Measurements from ENCODE around the gene DHCR24.

Gene DHCR24

GRCh38 chr1:54887665-54888071 is 673 bp upstream of the DHCR24 start:
- TF ChIP-seq, protein P1, sequence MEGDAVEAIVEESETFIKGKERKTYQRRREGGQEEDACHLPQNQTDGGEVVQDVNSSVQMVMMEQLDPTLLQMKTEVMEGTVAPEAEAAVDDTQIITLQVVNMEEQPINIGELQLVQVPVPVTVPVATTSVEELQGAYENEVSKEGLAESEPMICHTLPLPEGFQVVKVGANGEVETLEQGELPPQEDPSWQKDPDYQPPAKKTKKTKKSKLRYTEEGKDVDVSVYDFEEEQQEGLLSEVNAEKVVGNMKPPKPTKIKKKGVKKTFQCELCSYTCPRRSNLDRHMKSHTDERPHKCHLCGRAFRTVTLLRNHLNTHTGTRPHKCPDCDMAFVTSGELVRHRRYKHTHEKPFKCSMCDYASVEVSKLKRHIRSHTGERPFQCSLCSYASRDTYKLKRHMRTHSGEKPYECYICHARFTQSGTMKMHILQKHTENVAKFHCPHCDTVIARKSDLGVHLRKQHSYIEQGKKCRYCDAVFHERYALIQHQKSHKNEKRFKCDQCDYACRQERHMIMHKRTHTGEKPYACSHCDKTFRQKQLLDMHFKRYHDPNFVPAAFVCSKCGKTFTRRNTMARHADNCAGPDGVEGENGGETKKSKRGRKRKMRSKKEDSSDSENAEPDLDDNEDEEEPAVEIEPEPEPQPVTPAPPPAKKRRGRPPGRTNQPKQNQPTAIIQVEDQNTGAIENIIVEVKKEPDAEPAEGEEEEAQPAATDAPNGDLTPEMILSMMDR (IDR thresholded peaks at IDR 0.05; ENCODE audit: low read depth, low read length, missing control alignments) = no peak
- peak overlapping the region; percentile 84 for H3K4me3 ChIP-seq (replicated peaks; ENCODE audit: low read depth, low read length)
- no peak for DNase-seq (ENCODE audit: extremely low read depth, low read depth)

DNA sequence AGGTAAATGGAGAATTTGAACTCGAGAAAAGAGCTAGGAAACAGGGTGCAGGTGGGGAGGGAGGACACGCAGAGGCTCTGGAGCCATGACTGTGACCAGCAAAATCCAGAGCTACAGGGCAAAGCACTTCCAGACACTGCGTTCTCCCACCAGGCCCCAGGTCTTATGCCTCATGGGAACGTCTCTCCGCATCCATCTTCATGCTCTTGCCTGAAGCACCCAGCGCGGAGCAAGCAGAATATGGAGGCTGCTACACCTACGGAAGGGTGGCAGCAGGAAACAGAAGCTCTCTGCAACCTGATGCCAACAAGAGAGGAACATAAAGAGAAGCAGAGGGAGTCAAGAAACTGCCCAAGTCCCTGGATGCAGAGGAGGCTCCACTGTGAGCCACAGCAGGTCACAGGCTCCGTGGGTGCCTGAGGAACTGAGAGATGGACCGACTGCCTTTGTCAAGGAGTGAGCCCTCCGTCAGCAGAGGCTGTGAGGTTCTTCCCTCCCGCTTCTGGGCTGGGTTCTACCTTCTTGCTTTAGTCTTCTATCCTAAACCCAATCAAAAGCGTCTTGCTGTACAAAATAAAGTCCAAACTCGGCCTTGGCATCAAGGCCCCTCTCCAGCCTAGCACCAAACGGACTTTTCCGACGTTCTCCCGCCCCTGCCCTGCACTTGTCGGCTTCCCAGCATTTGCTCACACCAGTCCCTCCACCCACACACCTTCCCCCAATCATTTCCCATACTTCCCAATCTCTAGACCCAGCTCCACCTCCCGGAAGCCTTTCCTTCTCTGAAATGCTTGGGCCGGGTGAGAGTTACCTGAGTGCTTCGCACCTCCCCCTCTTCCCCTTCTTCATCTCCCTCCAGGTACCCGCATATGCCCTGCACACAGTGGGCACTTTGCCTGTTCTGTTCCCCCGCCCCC is 930 bp downstream of the DHCR24 start:
- TF ChIP-seq, protein P1 (IDR thresholded peaks at IDR 0.05; ENCODE audit: low read depth, low read length, missing control alignments) = no peak
- peak overlapping the region; percentile 84 for H3K4me3 ChIP-seq (replicated peaks; ENCODE audit: low read depth, low read length)
- no peak for DNase-seq (ENCODE audit: extremely low read depth, low read depth)

GRCh38 chr1:54885237-54885679 is 1.7 kb downstream of the DHCR24 start:
- TF ChIP-seq, protein P1 (IDR thresholded peaks at IDR 0.05; ENCODE audit: low read depth, low read length, missing control alignments) = no peak
- DNase-seq (ENCODE audit: extremely low read depth, low read depth) = no peak
- peak overlapping the region; percentile 84 for H3K4me3 ChIP-seq (replicated peaks; ENCODE audit: low read depth, low read length)

GRCh38 chr1:54884768-54885167 is 2.2 kb downstream of the DHCR24 start:
- TF ChIP-seq, protein P1 (IDR thresholded peaks at IDR 0.05; ENCODE audit: low read depth, low read length, missing control alignments) = no peak
- H3K4me3 ChIP-seq (replicated peaks; ENCODE audit: low read depth, low read length) = peak overlapping the region; percentile 84
- no peak for DNase-seq (ENCODE audit: extremely low read depth, low read depth)

DNA sequence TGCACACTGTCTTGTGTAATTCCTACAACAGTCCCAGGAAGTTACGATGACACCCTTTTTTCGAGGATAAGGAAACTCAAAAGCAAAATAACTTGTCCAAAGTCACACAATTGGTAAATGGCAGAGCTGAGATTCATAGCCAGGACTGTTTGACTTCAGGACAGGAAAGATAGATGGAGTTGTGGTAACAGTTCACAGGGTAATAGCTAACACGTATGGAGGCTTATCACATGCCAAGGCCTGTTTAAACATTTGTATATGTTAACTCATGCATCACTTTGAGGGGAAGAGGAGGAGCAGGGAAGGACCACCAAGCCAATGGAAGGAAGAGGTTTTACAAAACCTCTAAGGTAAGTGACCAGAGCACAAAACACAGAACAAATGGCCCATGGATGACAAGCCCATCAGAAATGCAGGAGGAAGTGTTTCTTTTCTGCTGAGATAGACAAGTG is 2.8 kb downstream of the DHCR24 start:
- TF ChIP-seq, protein P1 (IDR thresholded peaks at IDR 0.05; ENCODE audit: low read depth, low read length, missing control alignments) = no peak
- H3K4me3 ChIP-seq (replicated peaks; ENCODE audit: low read depth, low read length) = peak overlapping the region; percentile 84
- DNase-seq (ENCODE audit: extremely low read depth, low read depth) = no peak

DNA sequence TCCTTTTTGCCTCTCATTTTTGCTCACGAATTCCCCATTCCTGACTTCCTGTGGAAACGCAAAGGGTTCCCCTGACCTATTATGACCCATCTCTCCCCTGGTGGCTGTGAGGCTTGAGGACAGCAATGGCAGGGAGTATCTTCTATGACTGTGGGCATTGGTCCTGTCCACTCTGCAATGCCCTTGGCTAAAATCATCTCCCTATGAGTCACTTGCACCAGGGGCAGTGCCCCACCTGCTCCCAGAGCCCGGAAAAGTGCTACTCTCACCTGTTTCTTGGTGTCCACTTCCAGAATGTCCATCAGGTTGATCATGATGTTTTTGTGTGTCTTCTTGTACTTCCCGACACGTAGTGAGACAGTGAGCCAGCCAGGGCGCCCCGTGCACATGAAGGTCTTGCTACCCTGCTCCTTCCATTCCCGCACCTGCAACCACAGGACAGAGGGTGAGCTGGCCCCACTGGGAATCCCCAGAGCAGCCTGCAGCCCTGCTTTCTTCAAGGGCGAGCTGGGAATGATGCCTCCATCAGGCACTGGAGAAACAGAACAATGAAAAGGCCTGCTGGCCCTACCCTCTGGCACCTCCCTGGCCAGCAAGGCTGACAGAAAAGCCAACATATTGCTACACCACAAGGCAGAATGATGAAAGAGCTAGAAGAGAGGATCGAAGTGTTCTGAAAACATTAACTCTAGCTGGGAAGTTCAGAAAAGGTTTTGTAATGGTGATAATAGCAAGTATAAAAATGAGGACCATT is 3.5 kb downstream of the DHCR24 start:
- TF ChIP-seq, protein P1 (IDR thresholded peaks at IDR 0.05; ENCODE audit: low read depth, low read length, missing control alignments) = no peak
- no peak for DNase-seq (ENCODE audit: extremely low read depth, low read depth)
- peak overlapping the region; percentile 84; the same call in 1 of the 2 replicates for H3K4me3 ChIP-seq (replicated peaks; ENCODE audit: low read depth, low read length)

Data from HFF-Myc (cell line).